Psoas muscle (tissue), 8 donors: ENCODE results near the gene SEMG1. TPM values are rescaled to one million over a fixed set of nuclear protein-coding genes. Genes with fewer than 3 reads are reported as not detected.

Source experiments
- ATAC-seq, 4 donors: fragments of 200-7000 bp; cut with Tn5 transposase; one replicate each; pipeline ENCODE4 v1.9.1; 2020; ENCODE audit warnings: moderate library complexity in 3 of 4, mild to moderate bottlenecking in 2 of 4
- DNase-seq, 2 donors: peaks; one replicate each; pipeline ENCODE4 v3.0.0-alpha.2; 2020
- H3K27ac ChIP-seq: fragments of 200-600 bp; one replicate; pipeline ENCODE4 v1.8.0; 2022
- H3K27me3 ChIP-seq, 3 donors: fragments of 200-600 bp in 1 of 3; one replicate each; pipeline versions ENCODE4 v1.6.1 to v1.8.0; 2013 to 2022; ENCODE audit warnings: low read length in 2 of 3, mild to moderate bottlenecking in 2 of 3, moderate library complexity in 1 of 3; ENCODE audit not compliant: insufficient read depth in 3 of 3
- H3K36me3 ChIP-seq, 2 donors: fragments of 200-600 bp in 1 of 2; one replicate each; pipeline versions ENCODE4 v1.6.1 to v1.8.0; 2013 to 2022; ENCODE audit warnings: low read depth in 1 of 2, mild to moderate bottlenecking in 1 of 2, moderate library complexity in 1 of 2; ENCODE audit not compliant: insufficient read depth in 1 of 2
- H3K4me1 ChIP-seq: fragments of 200-600 bp; one replicate; pipeline ENCODE4 v1.8.0; 2022
- H3K4me3 ChIP-seq: fragments of 200-600 bp; one replicate; pipeline ENCODE4 v1.8.0; 2022; ENCODE audit warnings: mild to moderate bottlenecking
- H3K9me3 ChIP-seq: fragments of 200-600 bp; one replicate; pipeline ENCODE4 v1.8.0; 2022
- WGBS, 3 donors: extraction: QIAGEN DNeasy Blood & Tissue Kit; methylation state at CpG; one replicate each; pipeline versions ENCODE4 v1.1.6 to v1.1.7; 2013; 5-methylcytosine and 5-hydroxymethylcytosine counted together
- intact Hi-C, 2 donors: fragments of 100-400 bp; cut with DNase I; formaldehyde crosslinking; loops; one replicate each; pipeline versions ENCODE4 v1.11.0 to v1.14.2; 2022
- polyA plus RNA-seq, 3 donors: library from polyadenylated mRNA; stranded (reverse); fragments of 200-250 nt; gene quantifications; one replicate each; pipeline ENCODE4 v1.2.3, GENCODE V29; 2013
- total RNA-seq, 4 donors: library from RNA; stranded (reverse); fragmentation: NEBNext Ultra II Directional in 2 of 4; extraction: Animal tissue kit (Norgen Biotek cat#: 25700) in 2 of 4; gene quantifications; one replicate each; pipeline versions ENCODE4 v1.2.1 to v1.2.4, GENCODE V29; 2021 to 2023
- TF ChIP-seq, protein P1 (sequence below): fragments of 200-600 bp; IDR thresholded peaks from one replicate; pipeline ENCODE4 v1.8.0; 2022; ENCODE audit warnings: antibody characterized with exemption
- donor health status: healthy with polysubstance abuse.
- donor health status: DM: no; HTN: no; CAD: no; lungs with moderate emphysema.
- donor health status: Bipolar disorder and iron deficiency.
- donor health status: healthy.
- donor health status: DM: yes; HTN: yes; CAD: no.
- donor health status: DM: no; HTN: no; CAD: no.
- donor health status: DM: no; HTN: no; CAD: no.
- donor health status: DM: yes; HTN: yes; CAD: no.

Gene SEMG1
- total and polyA plus RNA-seq, 7 donors, result not detected

DNA sequence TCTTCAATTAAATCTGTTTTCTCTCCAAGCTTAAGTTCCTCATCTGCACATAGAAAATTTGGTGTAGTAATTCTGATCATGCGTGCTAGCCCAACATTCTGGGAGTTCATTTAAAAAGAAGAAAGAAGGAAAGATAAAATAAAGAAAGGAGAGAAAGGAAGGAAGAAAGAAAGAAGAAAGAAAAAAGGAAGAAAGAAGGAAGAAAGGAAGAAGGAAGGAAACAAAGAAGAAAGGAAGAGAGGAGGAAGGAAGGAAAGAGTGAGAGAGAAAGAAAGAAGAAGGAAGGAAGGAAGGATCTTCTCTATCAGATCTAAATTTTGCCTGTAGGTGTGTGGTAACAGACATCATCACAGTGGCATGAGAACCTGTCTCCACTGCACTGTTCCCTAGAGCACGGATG is 31.3 kb downstream of the SEMG1 start:
- Histone ChIP-seq H3K9me3 (peaks cover 11% of the 10 kb centered on the region), H3K27me3 (peaks cover 0 to 7% (median 2%) of the 10 kb centered on the region in 3 donors), H3K4me3 (no peak overlapping the region), H3K36me3 (no peaks in the 10 kb centered on the region), H3K27ac (no peak overlapping the region), H3K4me1 (no peaks in the 10 kb centered on the region)
- WGBS, 3 donors, result 80 to 87% (median 81%) methylated on average over 2 of the region's 2 CpGs
- intact Hi-C loops, result no loop called here
- TF ChIP-seq, protein P1, sequence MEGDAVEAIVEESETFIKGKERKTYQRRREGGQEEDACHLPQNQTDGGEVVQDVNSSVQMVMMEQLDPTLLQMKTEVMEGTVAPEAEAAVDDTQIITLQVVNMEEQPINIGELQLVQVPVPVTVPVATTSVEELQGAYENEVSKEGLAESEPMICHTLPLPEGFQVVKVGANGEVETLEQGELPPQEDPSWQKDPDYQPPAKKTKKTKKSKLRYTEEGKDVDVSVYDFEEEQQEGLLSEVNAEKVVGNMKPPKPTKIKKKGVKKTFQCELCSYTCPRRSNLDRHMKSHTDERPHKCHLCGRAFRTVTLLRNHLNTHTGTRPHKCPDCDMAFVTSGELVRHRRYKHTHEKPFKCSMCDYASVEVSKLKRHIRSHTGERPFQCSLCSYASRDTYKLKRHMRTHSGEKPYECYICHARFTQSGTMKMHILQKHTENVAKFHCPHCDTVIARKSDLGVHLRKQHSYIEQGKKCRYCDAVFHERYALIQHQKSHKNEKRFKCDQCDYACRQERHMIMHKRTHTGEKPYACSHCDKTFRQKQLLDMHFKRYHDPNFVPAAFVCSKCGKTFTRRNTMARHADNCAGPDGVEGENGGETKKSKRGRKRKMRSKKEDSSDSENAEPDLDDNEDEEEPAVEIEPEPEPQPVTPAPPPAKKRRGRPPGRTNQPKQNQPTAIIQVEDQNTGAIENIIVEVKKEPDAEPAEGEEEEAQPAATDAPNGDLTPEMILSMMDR, result no peak
- no peak for ATAC-seq
- no peak for DNase-seq

DNA sequence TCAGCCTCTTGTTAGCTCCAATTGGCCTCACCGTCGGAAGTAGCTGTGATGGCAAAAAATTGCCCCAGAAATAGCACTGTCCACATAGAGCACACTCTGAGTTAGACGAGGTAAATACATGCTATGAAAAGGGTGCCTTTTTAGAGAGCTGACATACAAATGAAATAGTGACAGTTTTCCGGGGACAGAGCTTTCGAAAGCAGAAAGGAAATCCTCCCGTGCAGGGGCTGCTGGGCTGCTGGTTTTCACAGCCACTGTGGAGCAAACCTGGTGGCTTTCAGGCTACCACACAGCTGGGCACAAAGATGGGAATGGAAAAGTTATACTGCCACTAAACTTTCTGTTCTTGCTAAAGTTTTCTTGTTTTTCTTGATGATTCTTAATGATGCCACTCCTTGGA is 39.3 kb downstream of the SEMG1 start:
- Histone ChIP-seq H3K4me3 (no peak overlapping the region), H3K27me3 (peaks cover 0 to 33% (median 4%) of the 10 kb centered on the region in 3 donors), H3K4me1 (no peaks in the 10 kb centered on the region), H3K36me3 (no peaks in the 10 kb centered on the region), H3K9me3 (no peaks in the 10 kb centered on the region), H3K27ac (no peak overlapping the region)
- ATAC-seq, result no peak
- TF ChIP-seq, protein P1, result no peak
- DNase-seq, result no peak
- 37 to 43% (median 42%) methylated on average over 6 of the region's 6 CpGs for WGBS, 3 donors
- intact Hi-C loops, result no loop called here

DNA sequence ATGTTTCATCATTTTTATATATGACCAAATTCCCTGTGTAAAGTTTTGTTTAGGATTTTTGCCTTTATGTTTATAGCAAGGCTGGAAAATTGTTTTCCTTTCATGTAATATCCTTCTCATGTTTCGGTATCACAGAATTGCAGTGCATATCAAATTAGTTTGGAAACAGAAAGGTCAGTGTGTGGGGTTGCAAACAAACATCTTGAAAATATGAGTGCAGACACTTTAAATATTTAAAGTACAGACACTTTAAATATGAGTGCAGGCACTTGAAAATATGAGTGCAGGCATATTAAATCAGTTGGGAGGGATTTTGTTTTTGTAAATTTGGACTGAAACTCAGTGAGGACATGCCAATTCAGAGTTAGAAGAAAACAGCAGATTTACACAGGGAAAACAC is 41.0 kb downstream of the SEMG1 start:
- Histone ChIP-seq H3K4me3 (no peak overlapping the region), H3K27me3 (peaks cover 0 to 30% (median 7%) of the 10 kb centered on the region in 3 donors), H3K4me1 (no peaks in the 10 kb centered on the region), H3K27ac (no peak overlapping the region), H3K9me3 (no peaks in the 10 kb centered on the region), H3K36me3 (no peaks in the 10 kb centered on the region)
- TF ChIP-seq, protein P1, result no peak
- intact Hi-C loops, result no loop called here
- DNase-seq (no peak), ATAC-seq (no peak)
- WGBS, 3 donors, result 37 to 66% (median 57%) methylated on average over 1 of the region's 1 CpG

DNA sequence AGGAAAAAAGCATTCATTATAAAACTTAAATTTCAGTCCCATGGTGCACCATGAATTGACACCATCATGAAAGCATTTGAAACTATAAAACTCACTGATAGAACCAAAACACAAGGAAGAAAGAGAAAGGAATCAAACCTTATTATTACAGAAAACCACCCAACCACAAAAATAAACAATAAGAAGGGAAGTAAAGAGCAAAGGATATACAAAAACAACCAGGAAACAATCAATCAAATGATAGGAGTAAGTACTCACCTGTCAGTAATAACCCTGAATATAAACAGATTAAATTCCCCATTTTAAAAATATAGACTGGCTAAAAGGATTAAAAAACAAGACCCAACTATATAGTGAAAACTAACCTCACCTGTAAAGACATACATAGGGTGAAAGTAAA is 41.8 kb downstream of the SEMG1 start:
- Histone ChIP-seq H3K4me1 (no peaks in the 10 kb centered on the region), H3K4me3 (no peak overlapping the region), H3K27me3 (peaks cover 0 to 30% (median 7%) of the 10 kb centered on the region in 3 donors), H3K36me3 (no peaks in the 10 kb centered on the region), H3K27ac (no peak overlapping the region), H3K9me3 (no peaks in the 10 kb centered on the region)
- intact Hi-C loops, result no loop called here
- TF ChIP-seq, protein P1, result no peak
- no peak for ATAC-seq
- DNase-seq, result no peak

DNA sequence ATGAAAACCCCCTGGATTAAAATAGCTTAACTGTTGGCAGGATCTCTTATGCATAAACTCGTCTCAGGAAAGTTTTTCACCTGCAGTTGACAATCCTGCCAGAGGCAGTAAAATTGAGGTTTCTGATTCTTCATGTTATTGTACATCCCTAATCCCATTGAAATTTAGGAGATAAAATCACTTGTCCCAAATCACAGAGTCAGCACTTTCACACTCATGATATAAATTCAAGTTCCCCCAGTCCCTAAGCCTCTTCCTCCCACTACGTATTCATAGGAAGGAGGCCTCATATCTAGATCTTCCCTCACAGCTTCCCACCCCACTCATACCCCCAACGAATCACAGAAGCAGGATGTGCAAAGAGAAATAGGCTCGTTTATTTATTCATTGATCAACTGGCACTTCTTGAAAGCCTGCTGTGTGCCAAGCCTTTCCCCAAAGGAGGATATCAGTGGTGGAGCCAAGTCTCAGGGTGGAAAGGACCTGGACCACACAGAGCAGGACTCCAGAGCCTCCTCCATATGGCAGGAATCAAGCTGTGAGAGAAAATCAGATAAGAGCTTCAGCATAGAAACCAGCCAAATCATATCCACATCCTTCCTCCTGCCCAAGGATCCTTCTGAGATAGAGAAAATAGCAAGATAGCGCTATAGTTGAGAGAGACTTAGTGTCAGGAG is 45.2 kb downstream of the SEMG1 start:
- intact Hi-C loops, result no loop called here

More for the DNA sequence above, 45.2 kb downstream of the SEMG1 start:
- H3K36me3 ChIP-seq, result no peaks in the 10 kb centered on the region
- H3K4me3 ChIP-seq, result peak overlapping the region; percentile 58
- peaks cover 12% of the 10 kb centered on the region for H3K4me1 ChIP-seq
- TF ChIP-seq, protein P1, result no peak
- ATAC-seq (no peak), DNase-seq (no peak)
- 44 to 51% (median 51%) methylated on average over 5 of the region's 5 CpGs for WGBS, 3 donors
- no peaks in the 10 kb centered on the region for H3K9me3 ChIP-seq
- peaks cover 2 to 11% (median 7%) of the 10 kb centered on the region in 3 donors for H3K27me3 ChIP-seq
- H3K27ac ChIP-seq, result no peak overlapping the region
